Upper lobe of right lung (tissue), 1 donor: Measurements from ENCODE around the gene DMAC2. TPM values are rescaled to one million over a fixed set of nuclear protein-coding genes. Genes with fewer than 3 reads are reported as not detected.

Source experiments
- ATAC-seq: fragments of 200-7000 bp; cut with Tn5 transposase; one replicate; pipeline ENCODE4 v1.9.1; 2020; ENCODE audit warnings: mild to moderate bottlenecking, moderate library complexity
- DNase-seq: peaks from one replicate; pipeline ENCODE4 v3.0.0-alpha.2; 2020
- H3K27ac ChIP-seq: fragments of 200-600 bp; one replicate; pipeline ENCODE4 v1.8.0; 2022
- H3K27me3 ChIP-seq: fragments of 200-600 bp; one replicate; pipeline ENCODE4 v1.8.0; 2022; ENCODE audit warnings: mild to moderate bottlenecking
- H3K36me3 ChIP-seq: fragments of 200-600 bp; one replicate; pipeline ENCODE4 v1.8.0; 2022
- H3K4me1 ChIP-seq: fragments of 200-600 bp; one replicate; pipeline ENCODE4 v1.8.0; 2022
- H3K4me3 ChIP-seq: fragments of 200-600 bp; one replicate; pipeline ENCODE4 v1.8.0; 2022; ENCODE audit warnings: mild to moderate bottlenecking
- H3K9me3 ChIP-seq: fragments of 200-600 bp; one replicate; pipeline ENCODE4 v1.8.0; 2022
- CTCF ChIP-seq: fragments of 200-600 bp; IDR thresholded peaks from one replicate; pipeline ENCODE4 v1.8.0; 2022; ENCODE audit warnings: antibody characterized with exemption
- intact Hi-C: fragments of 100-400 bp; cut with DNase I; formaldehyde crosslinking; loops from one replicate; pipeline ENCODE4 v1.11.0; 2022
- total RNA-seq: library from RNA; stranded (reverse); fragmentation: NEBNext Ultra II Directional; extraction: Animal tissue kit (Norgen Biotek cat#: 25700); gene quantifications from one replicate; pipeline ENCODE4 v1.2.1, GENCODE V29; 2021
- donor health status: DM: no; HTN: yes; CAD: no; lungs with severe emphysema.

The DMAC2 gene
- total RNA-seq, 1 donor from 2014 or later, result 54.9 TPM

GRCh38 chr19:41405776-41406175, 33.9 kb downstream of the DMAC2 start:
- Histone ChIP-seq H3K9me3 (no peaks in the 10 kb centered on the region), H3K4me3 (no peak overlapping the region), H3K27me3 (no peaks in the 10 kb centered on the region), H3K36me3 (peaks cover 16% of the 10 kb centered on the region), H3K4me1 (peaks cover 44% of the 10 kb centered on the region), H3K27ac (peak overlapping the region; percentile 88)
- ATAC-seq, result peak; percentile 1
- intact Hi-C loops, result no loop called here
- no peak for DNase-seq
- no peak for TF ChIP-seq CTCF

GRCh38 chr19:41403181-41403970, 36.3 kb downstream of the DMAC2 start:
- Histone ChIP-seq H3K27ac (no peak overlapping the region), H3K36me3 (peaks cover 11% of the 10 kb centered on the region), H3K9me3 (no peaks in the 10 kb centered on the region), H3K4me1 (peaks cover 35% of the 10 kb centered on the region), H3K27me3 (no peaks in the 10 kb centered on the region), H3K4me3 (no peak overlapping the region)
- intact Hi-C loops, result no loop called here
- ATAC-seq (no peak), DNase-seq (no peak)
- TF ChIP-seq CTCF, result no peak

GRCh38 chr19:41402010-41402409, 37.7 kb downstream of the DMAC2 start:
- peaks cover 24% of the 10 kb centered on the region for H3K4me1 ChIP-seq
- ATAC-seq, result no peak
- H3K27me3 ChIP-seq, result no peaks in the 10 kb centered on the region
- DNase-seq, result no peak
- intact Hi-C loops, result no loop called here
- no peaks in the 10 kb centered on the region for H3K9me3 ChIP-seq
- H3K4me3 ChIP-seq, result no peak overlapping the region
- peaks cover 11% of the 10 kb centered on the region for H3K36me3 ChIP-seq
- TF ChIP-seq CTCF, result no peak
- no peak overlapping the region for H3K27ac ChIP-seq

- intact Hi-C loops, result no loop called here
- H3K9me3 ChIP-seq, result no peaks in the 10 kb centered on the region
- no peak for ATAC-seq
- no peak overlapping the region for H3K27ac ChIP-seq
- no peak overlapping the region for H3K4me3 ChIP-seq
- peaks cover 11% of the 10 kb centered on the region for H3K36me3 ChIP-seq
- H3K4me1 ChIP-seq, result peaks cover 20% of the 10 kb centered on the region
- DNase-seq, result no peak
- no peaks in the 10 kb centered on the region for H3K27me3 ChIP-seq
- TF ChIP-seq CTCF, result no peak
Measured at GRCh38 chr19:41401483-41401882, 38.2 kb downstream of the DMAC2 start.

GRCh38 chr19:41399525-41399924, 40.2 kb downstream of the DMAC2 start:
- no peak overlapping the region for H3K27ac ChIP-seq
- peaks cover 11% of the 10 kb centered on the region for H3K36me3 ChIP-seq
- no peak overlapping the region for H3K4me3 ChIP-seq
- no peak for ATAC-seq
- peaks cover 19% of the 10 kb centered on the region for H3K4me1 ChIP-seq
- no peak for TF ChIP-seq CTCF
- no peaks in the 10 kb centered on the region for H3K27me3 ChIP-seq
- DNase-seq, result no peak
- intact Hi-C loops, result no loop called here
- H3K9me3 ChIP-seq, result no peaks in the 10 kb centered on the region
